Fibroblast of mammary gland (primary cell): Measurements from ENCODE around the gene DYNC2LI1.

Source experiments
- DNase-seq: peaks from one replicate; pipeline ENCODE4 v3.0.0-alpha.2; 2010; ENCODE audit warnings: low read depth
- H3K4me3 ChIP-seq: 2 replicates; pipeline ENCODE4 v1.5.1; 2011; ENCODE audit warnings: low read depth, mild to moderate bottlenecking, low read length, moderate library complexity; ENCODE audit not compliant: control insufficient read depth
- CTCF ChIP-seq: conservative IDR thresholded peaks from 2 replicates; pipeline ENCODE4 v1.5.1; 2011; ENCODE audit warnings: low read depth, low read length, inconsistent platforms; ENCODE audit not compliant: control insufficient read depth, insufficient read depth

Gene DYNC2LI1

GRCh38 chr2:43794956-43795355 lies 21.1 kb downstream of the DYNC2LI1 start:
- no peak overlapping the region for H3K4me3 ChIP-seq
- no peak for TF ChIP-seq CTCF
- no peak for DNase-seq

GRCh38 chr2:43796206-43796605 lies 22.4 kb downstream of the DYNC2LI1 start:
- no peak for DNase-seq
- no peak for TF ChIP-seq CTCF
- H3K4me3 ChIP-seq = no peak overlapping the region

GRCh38 chr2:43798300-43798699 lies 24.5 kb downstream of the DYNC2LI1 start:
- H3K4me3 ChIP-seq = no peak overlapping the region
- no peak for DNase-seq
- TF ChIP-seq CTCF = peak; percentile 28

- H3K4me3 ChIP-seq = no peak overlapping the region
- DNase-seq = no peak
- TF ChIP-seq CTCF = no peak
These were observed 27.1 kb downstream of the DYNC2LI1 start for GRCh38 chr2:43800894-43801293.

GRCh38 chr2:43802135-43802534 lies 28.3 kb downstream of the DYNC2LI1 start:
- no peak for DNase-seq
- no peak overlapping the region for H3K4me3 ChIP-seq
- TF ChIP-seq CTCF = no peak

GRCh38 chr2:43803113-43803512 lies 29.3 kb downstream of the DYNC2LI1 start:
- DNase-seq = peak; percentile 46
- no peak for TF ChIP-seq CTCF
- no peak overlapping the region for H3K4me3 ChIP-seq

- no peak for TF ChIP-seq CTCF
- H3K4me3 ChIP-seq = no peak overlapping the region
- no peak for DNase-seq
These were observed 32.8 kb downstream of the DYNC2LI1 start for GRCh38 chr2:43806719-43807031.
